ENCODE measurements around the gene RABL3. TPM values are rescaled to one million over a fixed set of nuclear protein-coding genes. Genes with fewer than 3 reads are reported as not detected.

RABL3 gene
- total and polyA plus RNA-seq, 2 of the 13 experiments (the other 11 are each of a cell fraction or from before 2014, with no cell fraction given) = 4.8 to 31.9 TPM

- no peak for TF ChIP-seq ZMYM2 (CRISPR knock-in tag; IDR thresholded peaks at IDR 0.05)
- TF ChIP-seq HMGXB4 (CRISPR knock-in tag; IDR thresholded peaks at IDR 0.05; ENCODE audit: borderline replicate concordance in 1 of 2, low read depth in 1 of 2) = peak in 1 of 2 experiments; percentile 64; a peak in 1 of 4 replicates
- TF ChIP-seq BCL3 (CRISPR knock-in tag; IDR thresholded peaks at IDR 0.05) = no peak
- TF ChIP-seq REPIN1 (CRISPR knock-in tag; IDR thresholded peaks at IDR 0.05; ENCODE audit: borderline replicate concordance, low read depth) = no peak
- no peak for TF ChIP-seq CHD2 (IDR thresholded peaks at IDR 0.05; ENCODE audit: low read depth, low read length)
- no peak for TF ChIP-seq JUNB (CRISPR knock-in tag; IDR thresholded peaks at IDR 0.05; ENCODE audit: borderline replicate concordance)
- TF ChIP-seq CAMTA2 (CRISPR knock-in tag; IDR thresholded peaks at IDR 0.05; ENCODE audit: borderline replicate concordance) = no peak
- no peak for TF ChIP-seq SNRNP70 (IDR thresholded peaks at IDR 0.05; ENCODE audit: low read depth, low read length)
- peak; percentile 97 to 100 for TF ChIP-seq MAFK (conservative IDR thresholded peaks at IDR 0.05 in 1 of 2, IDR thresholded peaks at IDR 0.05 in 1 of 2; ENCODE audit: low read length in 2 of 2)
- no peak for TF ChIP-seq DZIP1 (CRISPR knock-in tag; IDR thresholded peaks at IDR 0.05)
- TF ChIP-seq POGK (CRISPR knock-in tag; conservative IDR thresholded peaks at IDR 0.05) = 0 out of 2 replicates have a peak, but pooled peaks have one; percentile 41
- no peak for TF ChIP-seq ZNF784 (CRISPR knock-in tag; IDR thresholded peaks at IDR 0.05; ENCODE audit: borderline replicate concordance)
- no peak for TF ChIP-seq ZNF709 (CRISPR knock-in tag; IDR thresholded peaks at IDR 0.05)
- TF ChIP-seq ZBTB34 (CRISPR knock-in tag; IDR thresholded peaks at IDR 0.05) = no peak; the same call in 1 of the 2 replicates
- TF ChIP-seq ZNF446 (CRISPR knock-in tag; IDR thresholded peaks at IDR 0.05) = no peak
- no peak for TF ChIP-seq ZNF282 (IDR thresholded peaks at IDR 0.05; ENCODE audit: partially characterized antibody)
- TF ChIP-seq ZFY (CRISPR knock-in tag; IDR thresholded peaks at IDR 0.05) = no peak
- no peak for TF ChIP-seq ESRRA (CRISPR knock-in tag; IDR thresholded peaks at IDR 0.05; ENCODE audit: low read depth)
Measured at GRCh38 chr3:120678331-120678947, 63.9 kb downstream of the RABL3 start (continued).

All from HepG2 (cell line).